Activated CD4-positive, alpha-beta T cell treated with anti-CD3 and anti-CD28 coated beads for 4 hours (primary cell): Measurements from ENCODE around the gene ARL8B.
A peak's percentile ranks its signal among the peaks of the same experiment; 100 is the strongest.

Experiments used
- DNase-seq, 2 donors: peaks; one replicate each; pipeline ENCODE4 v3.0.0-alpha.2; 2020

Gene ARL8B

GRCh38 chr3:5188419-5189221 lies 66.5 kb downstream of the ARL8B start:
- peak; percentile 60 to 62 for DNase-seq

- DNase-seq: peak in 1 of 2 donors; percentile 17
Observed at GRCh38 chr3:5190147-5190791, 68.2 kb downstream of the ARL8B start.

GRCh38 chr3:5191555-5192304 lies 69.6 kb downstream of the ARL8B start:
- DNase-seq: peak in 1 of 2 donors; percentile 16

- DNase-seq: peak; percentile 28 to 42
Observed at GRCh38 chr3:5192571-5193365, 70.7 kb downstream of the ARL8B start.

GRCh38 chr3:5194341-5194740 lies 72.2 kb downstream of the ARL8B start:
- DNase-seq: no peak

GRCh38 chr3:5194801-5195509 lies 72.9 kb downstream of the ARL8B start:
- peak; percentile 45 to 53 for DNase-seq

- DNase-seq: peak in 1 of 2 donors; percentile 14
Observed at GRCh38 chr3:5195605-5196004, 73.5 kb downstream of the ARL8B start.

- DNase-seq: no peak
Observed at GRCh38 chr3:5197022-5197421, 74.9 kb downstream of the ARL8B start.

GRCh38 chr3:5197470-5198312 lies 75.6 kb downstream of the ARL8B start:
- peak; percentile 31 to 42 for DNase-seq

- DNase-seq: no peak
Observed at GRCh38 chr3:5198313-5198677, 76.2 kb downstream of the ARL8B start.

GRCh38 chr3:5198986-5199731 lies 77.1 kb downstream of the ARL8B start:
- no peak for DNase-seq

- DNase-seq: no peak
Observed at GRCh38 chr3:5201536-5201935, 79.4 kb downstream of the ARL8B start.

- no peak for DNase-seq
Observed at GRCh38 chr3:5202222-5202621, 80.1 kb downstream of the ARL8B start.

GRCh38 chr3:5205165-5205941 lies 83.3 kb downstream of the ARL8B start:
- DNase-seq: no peak

GRCh38 chr3:5210926-5211325 lies 88.8 kb downstream of the ARL8B start:
- DNase-seq: no peak

- DNase-seq: no peak
Observed at GRCh38 chr3:5212628-5213573, 90.8 kb downstream of the ARL8B start.

GRCh38 chr3:5213574-5213966 lies 91.5 kb downstream of the ARL8B start:
- no peak for DNase-seq

- no peak for DNase-seq
Observed at GRCh38 chr3:5214352-5214751, 92.3 kb downstream of the ARL8B start.
